ENCODE measurements around the gene LILRB5.
A peak's percentile ranks its signal among the peaks of the same experiment; 100 is the strongest.
"Not testable (repeated sequence)": the region's sequence is repeated elsewhere in the genome, so short reads cannot be mapped to it uniquely, and the experiment has no call there.

The LILRB5 gene

DNA sequence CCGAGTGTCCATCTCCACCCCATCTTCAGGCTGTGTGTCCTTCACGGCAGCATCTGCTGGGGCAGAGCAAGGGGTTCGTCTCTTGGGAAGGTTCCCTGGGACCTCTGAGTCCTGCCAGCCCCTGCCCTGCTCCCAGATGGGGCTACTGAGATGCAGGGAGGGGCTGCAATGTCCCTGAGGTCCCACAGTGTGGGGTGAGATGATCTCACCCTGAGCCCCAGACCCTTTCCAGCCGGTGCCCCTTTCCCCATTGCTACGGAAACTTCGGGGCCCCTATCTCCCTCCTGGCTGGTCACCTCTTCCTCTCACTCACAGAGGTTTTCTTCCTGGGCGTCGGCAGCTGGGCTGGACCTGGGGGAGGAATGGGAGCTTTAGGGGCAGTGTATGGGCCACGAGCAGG lies 18.9 kb upstream of the LILRB5 start:
- no peak for DNase-seq

- DNase-seq: not testable (repeated sequence)
Measured at GRCh38 chr19:54274516-54274915, 17.4 kb upstream of the LILRB5 start.

GRCh38 chr19:54273821-54274220 lies 16.7 kb upstream of the LILRB5 start:
- no peak for DNase-seq

GRCh38 chr19:54272181-54272580 lies 15.1 kb upstream of the LILRB5 start:
- DNase-seq: not testable (repeated sequence)

DNA sequence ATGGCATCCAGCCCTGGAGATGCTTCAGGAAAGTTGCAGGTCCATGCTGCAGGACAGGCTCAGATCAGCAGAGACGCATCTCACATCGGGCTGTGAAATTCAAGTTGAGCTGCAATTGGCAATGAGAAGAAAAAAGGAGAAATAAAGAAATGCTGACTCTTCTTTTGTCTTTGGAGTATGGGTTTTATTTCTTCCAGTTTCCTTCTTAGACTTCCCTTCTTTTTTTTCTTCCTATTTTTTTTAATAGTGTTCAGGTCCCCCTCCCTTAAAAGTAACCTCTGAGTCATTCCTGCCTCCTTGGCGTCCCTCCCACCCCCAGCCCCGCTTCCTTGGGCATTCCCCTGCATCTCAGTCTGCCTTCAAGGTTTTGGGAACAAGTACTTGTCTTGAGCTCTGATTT lies 14.5 kb upstream of the LILRB5 start:
- not testable (repeated sequence) for DNase-seq

DNA sequence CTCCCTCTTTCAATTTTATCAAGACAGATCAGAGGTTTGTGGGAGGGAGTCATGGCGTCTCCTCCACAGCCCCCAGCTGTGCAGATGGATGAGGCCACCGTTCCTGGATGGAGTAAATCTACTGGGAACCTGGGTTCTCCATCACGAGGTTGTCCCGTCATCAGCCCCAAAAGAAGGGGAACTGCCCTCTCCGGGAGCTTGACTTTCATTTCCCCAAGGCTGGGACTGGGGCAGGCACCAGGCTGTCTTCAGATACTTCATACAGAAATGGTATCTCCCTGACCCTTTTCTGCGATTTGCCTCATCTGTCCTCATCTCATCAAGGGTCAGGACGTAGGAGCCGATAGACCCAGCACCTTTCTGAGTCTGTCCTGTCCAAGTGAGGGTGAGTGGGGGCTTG lies 14.0 kb upstream of the LILRB5 start:
- DNase-seq: no peak

DNA sequence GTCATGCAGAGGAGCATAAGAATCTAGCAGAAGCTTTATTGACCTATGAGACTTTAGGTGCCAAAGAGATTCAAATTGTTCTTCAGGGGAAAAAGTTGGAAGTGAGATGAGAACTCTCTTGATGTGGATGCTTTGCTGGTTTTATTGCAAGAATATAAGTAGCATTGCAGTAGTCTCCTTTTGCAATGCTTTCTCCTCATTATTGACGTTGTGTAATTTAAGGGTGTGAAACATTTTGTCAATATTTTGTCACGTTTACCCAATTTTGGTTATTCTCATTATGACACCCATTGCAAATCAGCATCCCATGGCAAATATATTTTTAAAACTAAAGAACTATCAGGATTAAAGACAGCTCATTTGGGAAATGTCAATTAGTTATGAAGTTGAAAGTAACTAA lies 11.9 kb upstream of the LILRB5 start:
- DNase-seq: no peak

DNA sequence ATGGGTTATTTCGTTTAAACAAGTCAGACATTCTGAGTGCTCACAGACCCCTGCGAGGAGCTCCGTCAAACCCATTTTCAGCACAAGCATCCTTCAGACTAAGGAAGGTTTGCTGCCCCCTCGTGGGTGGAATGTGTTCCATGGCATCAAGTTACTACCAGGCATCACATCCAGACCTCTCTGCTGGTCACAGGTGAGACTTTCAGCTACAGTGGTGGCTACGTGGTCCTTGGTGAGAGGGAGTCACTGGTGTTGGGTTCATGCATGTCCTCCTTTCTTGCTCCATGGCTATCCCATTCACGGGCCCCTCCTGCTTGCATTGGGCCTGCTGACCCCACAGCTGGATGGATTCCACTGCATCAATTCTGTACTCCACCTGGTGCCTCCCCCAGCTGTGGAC lies 9.1 kb upstream of the LILRB5 start:
- peak; percentile 46 for DNase-seq

DNA sequence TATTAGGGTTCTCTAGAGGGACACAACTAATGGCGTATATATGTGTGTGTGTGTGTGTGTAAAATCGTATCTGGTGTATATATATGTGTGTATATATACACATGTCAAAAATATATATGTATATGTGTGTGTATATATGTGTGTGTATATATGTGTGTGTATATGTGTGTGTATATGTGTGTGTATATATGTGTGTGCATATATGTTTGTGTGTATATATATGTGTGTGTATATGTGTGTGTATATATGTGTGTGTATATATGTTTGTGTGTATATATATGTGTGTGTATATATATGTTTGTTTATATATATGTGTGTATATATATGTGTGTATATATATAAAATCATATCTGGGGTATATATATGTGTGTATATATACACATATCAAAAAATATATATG lies 5.4 kb upstream of the LILRB5 start:
- DNase-seq: no peak

- DNase-seq: no peak
Measured at GRCh38 chr19:54262066-54262465, 5.0 kb upstream of the LILRB5 start.

DNA sequence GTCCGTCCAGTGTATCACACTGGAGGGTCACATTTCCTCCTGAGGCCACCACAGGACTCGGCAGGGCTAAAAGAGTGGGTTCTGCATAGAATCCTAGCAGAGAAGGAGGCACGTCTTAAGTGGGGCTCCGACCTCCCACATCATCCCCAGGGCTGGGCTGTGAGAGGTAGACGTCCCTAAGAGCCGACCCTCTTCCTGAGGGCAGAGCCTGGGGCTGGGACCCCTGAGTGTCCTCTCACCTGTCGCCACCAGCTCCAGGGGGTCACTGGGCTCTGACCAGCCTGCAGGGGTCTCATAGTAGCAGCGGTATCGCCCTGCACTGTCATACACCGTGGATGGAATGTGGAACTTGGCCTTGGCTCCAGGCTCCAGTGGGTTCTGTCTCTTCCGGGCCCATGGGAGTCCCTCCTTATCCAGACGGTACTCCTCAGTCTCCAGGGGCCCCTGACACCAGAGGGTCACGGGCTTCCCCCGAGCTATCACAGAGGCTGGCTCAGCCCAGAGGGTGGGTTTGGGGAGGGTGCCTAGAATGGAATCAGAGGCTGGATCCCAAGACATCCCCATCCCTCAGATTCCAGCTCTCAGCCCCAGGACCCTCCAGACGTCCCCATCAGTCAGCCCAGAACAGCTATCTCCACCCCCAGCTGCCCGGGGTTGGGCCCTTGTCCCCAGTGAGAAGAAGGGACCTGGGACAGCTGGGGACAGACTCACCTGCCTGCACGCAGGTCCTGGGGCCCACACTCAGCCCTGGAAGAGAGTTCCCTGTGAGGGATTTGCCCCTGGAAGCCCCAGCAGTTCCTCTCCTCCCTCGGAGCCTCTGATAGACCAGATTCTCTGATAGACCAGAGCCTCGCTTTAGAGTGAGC lies 590 bp downstream of the LILRB5 start:
- no peak for DNase-seq

- DNase-seq: no peak
Measured at GRCh38 chr19:54255105-54255775, 1.8 kb downstream of the LILRB5 start.

GRCh38 chr19:54254195-54254906 lies 2.7 kb downstream of the LILRB5 start:
- no peak for DNase-seq

DNA sequence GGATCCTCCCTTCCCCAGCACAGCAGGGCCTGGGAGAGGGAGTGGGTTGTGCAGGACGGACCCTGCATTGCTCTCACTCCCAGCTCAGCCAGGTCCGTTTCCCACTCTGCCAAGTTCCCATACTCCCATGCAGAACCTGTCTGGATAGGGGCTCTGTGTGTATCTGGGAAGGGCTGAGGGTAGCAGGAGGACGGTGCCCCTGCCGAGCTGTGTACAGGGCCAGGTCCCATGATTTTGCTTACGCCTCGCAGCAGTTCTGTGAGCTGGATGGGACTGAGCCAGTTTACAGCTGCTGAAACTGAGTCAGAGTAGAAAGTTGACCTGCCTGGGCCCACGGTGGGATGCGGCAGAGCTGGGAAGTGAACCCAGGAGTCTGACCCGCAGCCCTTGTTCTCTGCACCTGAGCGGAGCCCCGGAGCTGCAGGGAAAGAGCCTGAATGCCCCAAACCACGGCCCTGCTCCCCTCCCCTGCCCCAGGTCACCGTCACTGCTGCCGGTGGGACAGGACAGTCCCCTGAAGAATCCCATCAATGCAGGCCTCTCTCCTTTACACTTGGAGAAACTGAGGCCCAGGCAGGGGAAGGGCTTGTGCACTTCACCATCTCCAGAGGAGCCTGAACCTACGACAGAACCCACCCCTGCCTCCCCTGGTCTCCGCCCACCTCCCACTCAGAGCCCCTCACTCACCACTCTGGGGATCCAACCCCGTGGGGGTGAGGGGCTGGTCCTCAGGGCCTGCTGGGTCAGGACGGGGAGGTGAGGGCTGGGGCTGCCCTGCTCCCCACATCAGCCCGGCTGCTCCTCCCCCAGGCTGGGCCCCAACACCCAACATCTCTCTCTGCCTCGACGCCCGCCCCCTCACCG lies 3.5 kb downstream of the LILRB5 start:
- no peak for DNase-seq

- no peak for DNase-seq
Measured at GRCh38 chr19:54252845-54253244, 4.2 kb downstream of the LILRB5 start.

DNA sequence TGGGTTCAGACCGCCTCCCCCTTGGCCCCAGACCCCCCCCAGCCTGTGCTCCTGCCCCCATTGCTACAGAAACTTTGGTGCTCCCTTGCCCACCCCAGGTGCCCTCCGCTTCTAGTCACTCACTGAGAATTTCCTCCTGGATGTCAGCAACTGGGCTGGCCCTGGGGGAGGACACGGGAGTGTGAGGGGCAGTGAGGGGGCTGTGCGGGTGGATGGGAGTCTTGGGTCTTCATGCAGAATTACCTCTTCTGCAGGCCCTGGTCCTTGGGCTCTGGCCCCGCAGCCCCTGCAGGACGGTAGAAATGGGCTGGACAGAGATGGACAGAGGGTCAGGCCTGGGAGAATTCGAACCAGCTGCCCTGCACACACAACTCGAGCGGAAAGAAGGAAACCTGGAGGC lies 4.8 kb downstream of the LILRB5 start:
- DNase-seq: no peak

GRCh38 chr19:54248016-54248601 lies 9.0 kb downstream of the LILRB5 start:
- no peak for DNase-seq

DNA sequence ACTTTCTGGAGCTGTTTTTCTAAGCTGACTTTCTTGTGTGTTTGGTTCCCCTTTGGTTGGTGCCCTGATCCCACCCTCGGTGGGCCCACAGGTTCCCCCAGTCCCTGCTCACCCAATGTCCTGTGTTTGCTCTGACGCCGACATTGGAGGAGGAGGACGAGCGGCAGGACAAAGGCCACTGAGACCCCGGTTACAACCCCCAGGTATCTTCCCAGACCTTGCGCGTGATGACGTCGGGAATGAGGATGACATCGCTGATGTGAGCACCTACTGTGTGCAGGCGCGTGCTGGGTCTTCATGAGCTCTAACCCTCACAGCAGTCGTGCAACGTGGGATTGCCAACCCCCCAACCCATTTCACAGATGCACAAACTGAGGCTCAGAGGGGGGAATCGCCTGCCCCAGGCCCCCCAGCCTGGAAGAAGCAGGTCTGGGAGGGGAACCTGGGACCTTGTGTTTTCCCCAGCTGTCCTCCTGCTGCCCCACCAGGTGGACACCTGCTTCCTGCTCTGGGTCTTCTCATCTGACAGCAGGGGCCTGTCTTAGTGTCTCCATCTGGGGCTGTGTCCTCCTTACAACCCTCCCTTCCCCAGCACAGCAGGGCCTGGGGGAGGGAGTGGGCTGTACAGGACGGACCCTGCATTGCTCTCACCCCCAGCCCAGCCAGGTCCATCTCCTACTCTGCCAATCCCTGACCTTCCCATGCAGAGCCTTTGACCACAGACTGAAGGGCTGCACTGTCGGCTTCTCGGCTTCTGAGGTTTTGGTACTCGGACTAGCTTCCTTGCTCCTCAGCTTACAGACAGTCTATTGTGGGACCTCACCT lies 9.8 kb downstream of the LILRB5 start:
- no peak for DNase-seq

DNA sequence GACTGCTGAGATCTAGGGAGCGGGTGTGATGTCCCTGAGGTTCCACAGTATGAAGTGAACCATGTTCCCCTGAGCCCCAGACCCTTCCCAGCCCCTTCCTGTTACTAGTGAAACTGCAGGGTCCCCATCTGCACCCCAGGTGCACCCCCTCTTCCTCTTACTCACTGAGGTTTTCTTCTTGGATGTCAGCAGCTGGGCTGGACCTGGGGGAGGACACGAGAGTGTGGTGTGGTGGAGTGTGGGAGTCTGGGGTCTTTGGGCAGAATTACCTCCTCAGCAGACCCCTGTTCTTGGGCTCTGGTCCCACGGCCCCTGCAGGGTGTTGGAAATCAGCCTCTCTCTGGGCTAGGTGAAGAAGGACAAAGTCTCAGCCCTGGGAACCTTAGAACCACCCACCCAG lies 11.1 kb downstream of the LILRB5 start:
- DNase-seq: no peak

- DNase-seq: not testable (repeated sequence)
Measured at GRCh38 chr19:54243809-54244208, 13.3 kb downstream of the LILRB5 start.

DNA sequence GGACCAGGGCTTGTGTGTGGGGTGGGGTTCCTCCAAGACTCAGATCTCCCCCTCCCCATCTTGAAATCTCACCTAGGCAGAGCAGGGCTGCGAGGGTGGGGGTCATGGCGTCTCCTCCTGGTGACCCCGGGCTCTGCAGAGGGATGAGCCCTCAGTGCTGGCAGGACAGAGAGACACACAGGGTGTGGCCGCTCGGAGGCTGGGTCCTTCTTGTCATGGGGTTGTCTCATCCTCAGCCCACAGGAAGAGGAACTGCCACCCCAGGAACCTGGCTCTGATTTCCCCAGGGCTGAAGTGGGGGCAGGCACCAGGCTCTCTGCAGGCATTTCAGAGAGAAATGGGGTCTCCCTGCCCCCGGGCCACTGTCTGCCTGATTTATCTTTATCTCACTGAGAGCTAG lies 14.4 kb downstream of the LILRB5 start, which contains the start of gene LILRA6:
LILRA6 (minus strand) TSS at position 145 of the 400 bp plus-strand sequence.
- not testable (repeated sequence) for DNase-seq

Data from T-helper 9 cell (primary cell).